Measurements from ENCODE around the gene TMEM19. TPM values are rescaled to one million over a fixed set of nuclear protein-coding genes. Genes with fewer than 3 reads are reported as not detected.

Gene TMEM19
- total RNA-seq, 2 experiments from 2014 or later = 15.5 to 16.1 TPM

DNA sequence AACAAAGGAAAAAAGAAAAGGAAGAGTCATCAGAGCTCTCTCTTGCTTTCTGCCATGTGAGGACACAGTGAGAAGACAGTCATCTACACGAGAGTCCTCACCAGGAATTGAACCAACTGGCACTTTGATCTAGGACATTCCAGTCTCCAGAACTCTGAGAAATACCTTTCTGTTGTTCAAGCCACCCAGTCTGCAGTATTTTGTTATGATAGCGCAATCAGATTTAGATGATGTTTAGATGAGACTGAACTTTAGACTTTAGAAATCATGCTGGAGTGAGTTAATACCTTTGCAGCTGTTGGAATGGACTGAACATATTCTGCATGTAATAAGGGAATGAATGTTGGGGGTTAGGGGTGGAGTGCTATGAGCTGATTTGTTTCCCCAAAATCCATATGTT lies 40.7 kb downstream of the TMEM19 start:
- no peaks in the 10 kb centered on the region for H3K4me1 Mint-ChIP-seq
- H3K27ac Mint-ChIP-seq = no peak overlapping the region
- H3K27me3 Mint-ChIP-seq = peaks cover 5% of the 10 kb centered on the region
- ChIA-PET POLR2A (no interaction called here), CTCF (no interaction called here)
- H3K9me3 Mint-ChIP-seq = no peaks in the 10 kb centered on the region
- H3K4me3 Mint-ChIP-seq = no peak overlapping the region
- no peak for DNase-seq
- no peaks in the 10 kb centered on the region for H3K36me3 Mint-ChIP-seq (ENCODE audit: low read depth)

- Mint-ChIP-seq H3K27ac (no peak overlapping the region), H3K4me3 (no peak overlapping the region), H3K27me3 (peaks cover 5% of the 10 kb centered on the region), H3K36me3 (ENCODE audit: low read depth) (no peaks in the 10 kb centered on the region), H3K4me1 (no peaks in the 10 kb centered on the region), H3K9me3 (no peaks in the 10 kb centered on the region)
- ChIA-PET POLR2A (no interaction called here), CTCF (no interaction called here)
- no peak for DNase-seq
Observed at GRCh38 chr12:71727958-71728357, 42.1 kb downstream of the TMEM19 start.

- ChIA-PET POLR2A (no interaction called here), CTCF (no interaction called here)
- DNase-seq = no peak
- Mint-ChIP-seq H3K4me1 (no peaks in the 10 kb centered on the region), H3K9me3 (no peaks in the 10 kb centered on the region), H3K27me3 (no peaks in the 10 kb centered on the region), H3K36me3 (ENCODE audit: low read depth) (no peaks in the 10 kb centered on the region), H3K27ac (no peak overlapping the region), H3K4me3 (no peak overlapping the region)
Observed at GRCh38 chr12:71730936-71731335, 45.1 kb downstream of the TMEM19 start.

GRCh38 chr12:71731439-71732356 lies 45.8 kb downstream of the TMEM19 start:
- DNase-seq = no peak
- no peaks in the 10 kb centered on the region for H3K36me3 Mint-ChIP-seq (ENCODE audit: low read depth)
- ChIA-PET CTCF (interaction anchor here (1.3 kb wide), 1 partner anchor 15 kb away, joined by 3 read pairs; no protein-coding TSS in a partner anchor), POLR2A (no interaction called here)
- no peak overlapping the region for H3K4me3 Mint-ChIP-seq
- no peak overlapping the region for H3K27ac Mint-ChIP-seq
- no peaks in the 10 kb centered on the region for H3K9me3 Mint-ChIP-seq
- no peaks in the 10 kb centered on the region for H3K4me1 Mint-ChIP-seq
- H3K27me3 Mint-ChIP-seq = no peaks in the 10 kb centered on the region

GRCh38 chr12:71732357-71732712 lies 46.5 kb downstream of the TMEM19 start:
- H3K27me3 Mint-ChIP-seq = no peaks in the 10 kb centered on the region
- H3K4me1 Mint-ChIP-seq = no peaks in the 10 kb centered on the region
- ChIA-PET CTCF (interaction anchor here (1.3 kb wide), 1 partner anchor 15 kb away, joined by 3 read pairs; no protein-coding TSS in a partner anchor), POLR2A (no interaction called here)
- DNase-seq = no peak
- H3K4me3 Mint-ChIP-seq = no peak overlapping the region
- H3K9me3 Mint-ChIP-seq = no peaks in the 10 kb centered on the region
- no peaks in the 10 kb centered on the region for H3K36me3 Mint-ChIP-seq (ENCODE audit: low read depth)
- H3K27ac Mint-ChIP-seq = no peak overlapping the region

- Mint-ChIP-seq H3K4me1 (no peaks in the 10 kb centered on the region), H3K27me3 (no peaks in the 10 kb centered on the region), H3K9me3 (no peaks in the 10 kb centered on the region), H3K27ac (no peak overlapping the region), H3K4me3 (no peak overlapping the region), H3K36me3 (ENCODE audit: low read depth) (no peaks in the 10 kb centered on the region)
- POLR2A ChIA-PET = no interaction called here
- CTCF ChIA-PET = interaction anchor here (2.5 kb wide), 1 partner anchor 10 kb away, joined by 14 read pairs; no protein-coding TSS in a partner anchor
- DNase-seq = no peak
Observed at GRCh38 chr12:71737197-71737596, 51.3 kb downstream of the TMEM19 start.

- Mint-ChIP-seq H3K27ac (no peak overlapping the region), H3K4me3 (no peak overlapping the region), H3K4me1 (no peaks in the 10 kb centered on the region), H3K27me3 (peaks cover 11% of the 10 kb centered on the region), H3K9me3 (no peaks in the 10 kb centered on the region), H3K36me3 (ENCODE audit: low read depth) (no peaks in the 10 kb centered on the region)
- ChIA-PET POLR2A (interaction anchor here (1.3 kb wide), 1 partner anchor 79 kb away, joined by 3 read pairs; the partner anchor contains the start of gene THAP2), CTCF (no interaction called here)
- DNase-seq = no peak
Observed at GRCh38 chr12:71742998-71743397, 57.1 kb downstream of the TMEM19 start.

DNA sequence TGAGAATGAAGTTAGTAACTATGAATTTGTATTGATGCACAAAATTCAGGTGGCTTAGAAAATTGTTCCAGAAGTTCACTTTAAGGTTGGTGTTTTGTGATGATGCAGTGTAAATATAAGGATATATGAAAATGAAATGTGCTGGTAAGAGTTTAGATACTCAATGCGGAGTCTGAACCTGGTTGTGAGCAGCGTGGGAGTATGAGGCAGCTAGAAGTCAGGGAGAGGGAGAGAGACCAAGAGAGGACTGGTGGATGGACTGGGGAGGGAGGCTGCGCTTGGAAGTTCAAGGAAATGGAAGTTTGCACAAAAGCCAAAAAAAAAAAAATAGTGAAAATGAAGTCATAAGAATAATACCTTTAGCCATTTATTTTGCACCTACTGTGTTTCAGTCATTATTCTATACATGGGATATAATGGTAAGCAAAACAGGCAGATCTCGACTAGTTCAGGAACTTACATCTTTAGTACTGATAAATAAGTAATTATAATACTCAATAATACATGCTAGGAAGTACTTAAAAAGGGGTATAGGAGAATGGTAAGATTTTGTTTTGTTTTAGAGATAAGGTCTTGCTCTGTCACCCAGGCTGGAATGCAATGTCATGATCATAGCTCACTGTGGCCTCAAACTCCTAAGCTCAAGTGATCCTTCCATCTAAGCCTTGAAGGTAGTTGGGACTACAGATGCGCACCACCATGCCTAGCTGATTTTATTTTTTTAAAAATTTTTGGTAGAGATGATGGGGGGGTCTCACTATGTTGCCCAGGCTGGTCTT lies 58.8 kb downstream of the TMEM19 start:
- Mint-ChIP-seq H3K4me3 (no peak overlapping the region), H3K4me1 (no peaks in the 10 kb centered on the region), H3K27me3 (peaks cover 28% of the 10 kb centered on the region), H3K9me3 (no peaks in the 10 kb centered on the region), H3K36me3 (ENCODE audit: low read depth) (no peaks in the 10 kb centered on the region), H3K27ac (no peak overlapping the region)
- DNase-seq = no peak
- POLR2A ChIA-PET = interaction anchor here (2.9 kb wide), 1 partner anchor 81 kb away, joined by 18 read pairs; the partner anchor contains the start of genes THAP2 and ZFC3H1
- CTCF ChIA-PET = interaction anchor here (1.2 to 4.2 kb wide), 3 partner anchors 11 to 329 kb away, joined by 3 to 60 read pairs (median 17); partner anchors contain the start of genes RAB21 and TMEM19

- Mint-ChIP-seq H3K9me3 (no peaks in the 10 kb centered on the region), H3K27ac (no peak overlapping the region), H3K36me3 (ENCODE audit: low read depth) (no peaks in the 10 kb centered on the region), H3K27me3 (peaks cover 48% of the 10 kb centered on the region), H3K4me1 (no peaks in the 10 kb centered on the region), H3K4me3 (no peak overlapping the region)
- DNase-seq = peak; percentile 48
- ChIA-PET POLR2A (interaction anchor here (0.9 to 2.9 kb wide), 4 partner anchors 9 to 84 kb away, joined by 4 to 18 read pairs (median 6); partner anchors contain the start of genes THAP2, TMEM19 and ZFC3H1), CTCF (interaction anchor here (0.6 to 4.2 kb wide), 47 partner anchors 9 to 1790 kb away, joined by 3 to 60 read pairs (median 4); partner anchors contain the start of genes RAB21, THAP2, TMEM19 and ZFC3H1)
Observed at GRCh38 chr12:71746974-71747611, 61.2 kb downstream of the TMEM19 start.

DNA sequence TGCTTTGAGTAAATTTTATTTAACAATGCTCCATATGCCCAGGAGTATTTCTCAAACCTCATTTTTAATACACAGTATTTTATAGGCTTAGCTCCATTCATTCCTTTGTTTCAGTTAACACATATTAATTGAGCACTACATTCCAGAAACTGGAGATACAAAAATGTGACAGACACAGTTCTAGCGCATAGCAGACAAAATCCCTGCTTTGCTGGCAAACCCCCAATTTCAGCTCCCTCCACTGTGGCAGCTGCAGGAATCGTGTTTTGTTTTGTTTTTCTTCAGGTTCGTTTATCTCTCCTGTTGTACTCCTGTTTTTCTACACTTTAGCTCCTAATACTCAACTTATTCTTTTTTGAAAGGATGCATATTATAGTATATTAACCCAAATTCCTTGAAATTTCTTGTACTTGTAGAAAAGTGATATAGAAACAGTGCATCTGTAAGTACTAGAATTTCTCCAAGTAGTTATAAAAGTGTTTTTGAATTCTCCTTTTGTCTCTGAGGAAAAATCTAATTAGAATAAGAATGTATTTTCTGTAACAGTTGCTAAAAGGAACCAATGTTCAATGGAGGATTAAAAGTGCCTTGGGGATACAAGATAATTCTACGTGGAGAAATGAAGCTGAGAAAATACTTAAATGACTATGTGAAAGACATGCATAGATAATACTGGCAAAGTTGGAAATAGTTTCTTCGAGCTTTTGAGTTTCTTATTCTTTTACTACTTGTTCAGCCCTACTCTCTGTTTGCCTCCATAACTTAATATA lies 62.4 kb downstream of the TMEM19 start:
- POLR2A ChIA-PET = interaction anchor here (1.3 to 1.7 kb wide), 3 partner anchors 63 to 85 kb away, joined by 4 to 8 read pairs (median 6); partner anchors contain the start of genes THAP2, TMEM19 and ZFC3H1
- Mint-ChIP-seq H3K27ac (no peak overlapping the region), H3K36me3 (ENCODE audit: low read depth) (no peaks in the 10 kb centered on the region), H3K4me1 (no peaks in the 10 kb centered on the region), H3K27me3 (peaks cover 46% of the 10 kb centered on the region), H3K4me3 (no peak overlapping the region), H3K9me3 (no peaks in the 10 kb centered on the region)
- CTCF ChIA-PET = interaction anchor here (0.6 to 4.2 kb wide), 24 partner anchors 11 to 1015 kb away, joined by 3 to 60 read pairs (median 4); partner anchors contain the start of genes THAP2, TMEM19 and ZFC3H1
- no peak for DNase-seq

GRCh38 chr12:71749666-71750065 lies 63.8 kb downstream of the TMEM19 start:
- Mint-ChIP-seq H3K36me3 (ENCODE audit: low read depth) (no peaks in the 10 kb centered on the region), H3K27me3 (peaks cover 46% of the 10 kb centered on the region), H3K9me3 (no peaks in the 10 kb centered on the region), H3K4me3 (no peak overlapping the region), H3K27ac (no peak overlapping the region), H3K4me1 (peaks cover 8% of the 10 kb centered on the region)
- DNase-seq = no peak
- ChIA-PET CTCF (interaction anchor here (0.6 to 2.0 kb wide), 2 partner anchors 334 to 1016 kb away, joined by 4 to 6 read pairs; no protein-coding TSS in a partner anchor), POLR2A (interaction anchor here (1.3 to 1.7 kb wide), 2 partner anchors 64 to 86 kb away, joined by 4 to 8 read pairs; partner anchors contain the start of genes THAP2, TMEM19 and ZFC3H1)

DNA sequence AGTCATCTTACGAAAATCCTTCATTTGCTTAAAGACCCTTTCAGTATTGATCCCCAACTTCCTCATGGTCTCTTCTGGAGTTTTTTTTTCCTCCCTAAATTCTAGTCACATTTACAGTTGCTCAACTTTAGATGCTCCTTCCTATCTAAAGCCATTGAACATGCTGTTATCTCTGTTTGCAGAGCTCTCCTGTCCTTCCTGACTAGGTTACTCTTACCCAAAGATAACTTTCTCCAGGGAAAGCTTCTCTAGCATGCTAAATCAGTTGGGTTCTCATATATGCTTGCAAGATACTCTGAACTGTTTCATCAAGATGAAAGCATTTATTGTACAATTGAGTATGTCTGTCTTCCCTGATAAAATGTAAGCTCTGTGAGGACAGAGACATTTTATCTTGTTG lies 67.0 kb downstream of the TMEM19 start:
- H3K4me1 Mint-ChIP-seq = peaks cover 22% of the 10 kb centered on the region
- peaks cover 2% of the 10 kb centered on the region for H3K9me3 Mint-ChIP-seq
- H3K27me3 Mint-ChIP-seq = peaks cover 39% of the 10 kb centered on the region
- H3K27ac Mint-ChIP-seq = no peak overlapping the region
- no peak overlapping the region for H3K4me3 Mint-ChIP-seq
- no peak for DNase-seq
- ChIA-PET POLR2A (no interaction called here), CTCF (interaction anchor here (3.8 kb wide), 1 partner anchor 67 kb away, joined by 19 read pairs; the partner anchor contains the start of gene TMEM19)
- peaks cover 17% of the 10 kb centered on the region for H3K36me3 Mint-ChIP-seq (ENCODE audit: low read depth)

Measured in activated CD4-positive, alpha-beta memory T cell treated with anti-CD3 and anti-CD28 coated beads, Interleukin-2, amount 10 ng/mL, durations not matched to agents 7 days and 5 days (primary cell).